Stomach (tissue), 4 donors: ENCODE results near the gene DUOXA1.

ENCODE experiments used
- CTCF ChIP-seq, 7 experiments: fragments of 450-650 bp in 4 of 7; fragments of 200-600 bp in 3 of 7; sonication (generic) in 3 of 7; IDR thresholded peaks; one replicate each; pipeline ENCODE4 v1.5.1; 2016 to 2019; ENCODE audit warnings: antibody characterized with exemption in 7 of 7, control low read depth in 2 of 7, mild to moderate bottlenecking in 1 of 7
- EP300 ChIP-seq: sonication (generic); formaldehyde crosslinking; IDR thresholded peaks from one replicate; pipeline ENCODE4 v1.6.1; 2017; ENCODE audit warnings: antibody characterized with exemption
- POLR2A ChIP-seq, 4 donors: fragments of 450-650 bp; IDR thresholded peaks; one replicate each; pipeline ENCODE4 v1.6.1; 2016; ENCODE audit warnings: antibody characterized with exemption in 4 of 4, control low read depth in 2 of 4, mild to moderate bottlenecking in 1 of 4, moderate library complexity in 1 of 4

GRCh38 chr15:45126535-45127158 lies 3.0 kb downstream of the DUOXA1 start:
- TF ChIP-seq POLR2A (IDR thresholded peaks at IDR 0.05): no peak
- peak in 5 of 7 experiments; percentile 7 to 65 (median 51) for TF ChIP-seq CTCF (IDR thresholded peaks at IDR 0.05)
- no peak for TF ChIP-seq EP300
